ENCODE data around the gene MCEE.

DNA sequence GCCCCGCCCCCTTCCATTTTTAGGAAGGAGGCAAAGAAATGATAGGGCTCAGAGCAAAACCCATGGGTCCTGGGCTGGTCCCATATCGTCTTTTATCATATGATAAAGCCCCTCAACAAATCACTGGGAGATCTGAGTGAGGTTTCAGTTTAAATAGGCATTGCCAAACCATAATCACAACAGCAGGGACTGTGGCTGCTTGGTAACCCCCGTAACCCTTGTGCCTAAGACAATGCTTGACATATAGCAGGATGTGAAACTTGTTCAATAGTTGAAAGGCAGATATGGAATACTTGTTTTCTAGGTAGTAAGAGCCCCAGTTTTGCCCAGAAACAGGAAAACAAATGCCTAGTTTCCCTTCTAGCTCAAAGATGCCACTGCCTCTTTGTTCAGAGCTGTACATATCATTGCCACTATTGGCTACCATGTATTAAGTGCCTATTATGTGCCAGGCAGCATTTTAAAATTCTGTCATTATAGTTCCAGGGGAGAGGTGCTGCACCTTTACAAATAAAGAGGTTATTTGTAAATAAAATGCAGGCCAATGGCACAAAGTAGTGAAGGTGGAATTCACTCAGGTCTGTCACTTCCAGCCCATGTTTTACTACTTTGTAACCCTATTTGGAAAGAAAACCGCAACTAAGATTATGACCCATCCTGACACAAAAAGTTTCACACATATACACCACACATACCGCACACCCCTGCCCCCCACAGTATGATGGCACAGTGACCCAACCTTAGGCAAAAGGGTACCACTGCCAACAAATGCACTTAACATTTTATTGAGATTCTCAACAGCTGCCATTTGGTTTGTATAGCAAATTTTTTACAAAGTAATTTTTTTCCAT is 47.4 kb downstream of the MCEE start:
- TF ChIP-seq, protein P1, sequence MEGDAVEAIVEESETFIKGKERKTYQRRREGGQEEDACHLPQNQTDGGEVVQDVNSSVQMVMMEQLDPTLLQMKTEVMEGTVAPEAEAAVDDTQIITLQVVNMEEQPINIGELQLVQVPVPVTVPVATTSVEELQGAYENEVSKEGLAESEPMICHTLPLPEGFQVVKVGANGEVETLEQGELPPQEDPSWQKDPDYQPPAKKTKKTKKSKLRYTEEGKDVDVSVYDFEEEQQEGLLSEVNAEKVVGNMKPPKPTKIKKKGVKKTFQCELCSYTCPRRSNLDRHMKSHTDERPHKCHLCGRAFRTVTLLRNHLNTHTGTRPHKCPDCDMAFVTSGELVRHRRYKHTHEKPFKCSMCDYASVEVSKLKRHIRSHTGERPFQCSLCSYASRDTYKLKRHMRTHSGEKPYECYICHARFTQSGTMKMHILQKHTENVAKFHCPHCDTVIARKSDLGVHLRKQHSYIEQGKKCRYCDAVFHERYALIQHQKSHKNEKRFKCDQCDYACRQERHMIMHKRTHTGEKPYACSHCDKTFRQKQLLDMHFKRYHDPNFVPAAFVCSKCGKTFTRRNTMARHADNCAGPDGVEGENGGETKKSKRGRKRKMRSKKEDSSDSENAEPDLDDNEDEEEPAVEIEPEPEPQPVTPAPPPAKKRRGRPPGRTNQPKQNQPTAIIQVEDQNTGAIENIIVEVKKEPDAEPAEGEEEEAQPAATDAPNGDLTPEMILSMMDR (IDR thresholded peaks at IDR 0.05) = no peak
- TF ChIP-seq POLR2AphosphoS5 (IDR thresholded peaks at IDR 0.05) (no peak), POLR2A (IDR thresholded peaks at IDR 0.05) (no peak)
